Neural progenitor cell (in vitro differentiated cells): Measurements from ENCODE around the gene CROCC2. TPM values are rescaled to one million over a fixed set of nuclear protein-coding genes. Genes with fewer than 3 reads are reported as not detected.

Source experiments
- DNase-seq: peaks from one replicate; pipeline ENCODE4 v3.0.0-alpha.2; 2016; ENCODE audit warnings: low spot score
- H2AFZ ChIP-seq: fragments of 200-600 bp; sonication (generic); replicated peaks from 2 replicates; pipeline ENCODE4 v1.6.1; 2016; ENCODE audit warnings: antibody characterized with exemption
- H3F3A ChIP-seq: fragments of 200-600 bp; sonication (generic); 2 replicates; pipeline ENCODE4 v1.6.1; 2016; ENCODE audit warnings: antibody characterized with exemption, low read depth
- H3K27ac ChIP-seq: fragments of 200-600 bp; sonication (generic); 2 replicates; pipeline ENCODE4 v1.5.1; 2016; ENCODE audit warnings: mild to moderate bottlenecking
- H3K27me3 ChIP-seq: fragments of 200-600 bp; sonication (generic); 2 replicates; pipeline ENCODE4 v1.6.1; 2016; ENCODE audit warnings: mild to moderate bottlenecking, moderate library complexity
- H3K36me3 ChIP-seq: fragments of 200-600 bp; sonication (generic); 2 replicates; pipeline ENCODE4 v1.5.1; 2016
- H3K4me1 ChIP-seq: fragments of 200-600 bp; sonication (generic); 2 replicates; pipeline ENCODE4 v1.6.1; 2016; ENCODE audit warnings: mixed run types
- H3K4me2 ChIP-seq: fragments of 200-600 bp; sonication (generic); 2 replicates; pipeline ENCODE4 v1.6.1; 2016
- H3K4me3 ChIP-seq: fragments of 200-600 bp; sonication (generic); 2 replicates; pipeline ENCODE4 v1.5.1; 2016
- H3K79me2 ChIP-seq: fragments of 200-600 bp; sonication (generic); 2 replicates; pipeline ENCODE4 v1.6.1; 2016; ENCODE audit warnings: low read depth
- H3K9ac ChIP-seq: fragments of 200-600 bp; sonication (generic); 2 replicates; pipeline ENCODE4 v1.6.1; 2016
- H3K9me3 ChIP-seq: fragments of 200-600 bp; sonication (generic); 2 replicates; pipeline ENCODE4 v1.5.1; 2016; ENCODE audit warnings: low read depth
- H4K20me1 ChIP-seq: fragments of 200-600 bp; sonication (generic); 2 replicates; pipeline ENCODE4 v1.6.1; 2016; ENCODE audit warnings: low read depth
- H3K27ac Mint-ChIP-seq: 3 replicates; pipeline ENCODE4 v1.8.0; 2021; ENCODE audit warnings: mixed read lengths
- H3K27me3 Mint-ChIP-seq: 2 replicates; pipeline ENCODE4 v1.8.0; 2022; ENCODE audit warnings: low read depth, mild to moderate bottlenecking, inconsistent platforms, moderate library complexity, mixed read lengths; ENCODE audit not compliant: insufficient read depth
- H3K36me3 Mint-ChIP-seq: 3 replicates; pipeline ENCODE4 v1.8.0; 2021; ENCODE audit warnings: mixed read lengths
- H3K4me1 Mint-ChIP-seq: 3 replicates; pipeline ENCODE4 v1.8.0; 2021; ENCODE audit warnings: mixed read lengths
- H3K4me3 Mint-ChIP-seq: 3 replicates; pipeline ENCODE4 v1.8.0; 2021; ENCODE audit warnings: mild to moderate bottlenecking, moderate library complexity, mixed read lengths
- H3K9me3 Mint-ChIP-seq: 3 replicates; pipeline ENCODE4 v1.8.0; 2020; ENCODE audit warnings: mixed read lengths
- CTCF ChIP-seq: fragments of 200-600 bp; sonication (generic); IDR thresholded peaks from 2 replicates; pipeline ENCODE4 v1.5.1; 2017; ENCODE audit warnings: antibody characterized with exemption, mild to moderate bottlenecking
- EZH2 ChIP-seq: fragments of 200-600 bp; sonication (generic); IDR thresholded peaks from 2 replicates; pipeline ENCODE4 v1.6.1; 2017; ENCODE audit warnings: antibody characterized with exemption, mild to moderate bottlenecking, moderate library complexity
- EZH2phosphoT487 ChIP-seq: fragments of 200-600 bp; sonication (generic); IDR thresholded peaks from 2 replicates; pipeline ENCODE4 v1.6.1; 2017; ENCODE audit warnings: antibody characterized with exemption
- total RNA-seq: library from RNA; depleted of rRNA; stranded (reverse); fragments of >200 nt; gene quantifications from 2 replicates; pipeline ENCODE4 v1.2.3, GENCODE V29; 2015; ENCODE audit warnings: low replicate concordance

CROCC2 gene
- total RNA-seq, 1 donor from 2014 or later: not detected

- Mint-ChIP-seq H3K4me1 (no peaks in the 10 kb centered on the region), H3K27ac (no peak overlapping the region), H3K4me3 (no peak overlapping the region), H3K36me3 (no peaks in the 10 kb centered on the region), H3K9me3 (peaks cover 12% of the 10 kb centered on the region), H3K27me3 (peaks cover 14% of the 10 kb centered on the region)
- DNase-seq: no peak
- no peaks in the 10 kb centered on the region for H4K20me1 ChIP-seq
- no peak overlapping the region for H2AFZ ChIP-seq
- no peak for TF ChIP-seq CTCF
- no peak for TF ChIP-seq EZH2phosphoT487
- TF ChIP-seq EZH2: no peak
- no peaks in the 10 kb centered on the region for H3K4me1 ChIP-seq
- H3K27ac ChIP-seq: no peak overlapping the region
- no peak overlapping the region for H3K4me3 ChIP-seq
- peaks cover 21% of the 10 kb centered on the region for H3K27me3 ChIP-seq
- peaks cover 6% of the 10 kb centered on the region for H3K9me3 ChIP-seq
- no peak overlapping the region for H3K4me2 ChIP-seq
- no peak overlapping the region for H3K9ac ChIP-seq
- no peaks in the 10 kb centered on the region for H3K36me3 ChIP-seq
- no peaks in the 10 kb centered on the region for H3F3A ChIP-seq
- H3K79me2 ChIP-seq: no peaks in the 10 kb centered on the region
These were observed 124.7 kb downstream of the CROCC2 start for GRCh38 chr2:241030883-241031282.

GRCh38 chr2:241031436-241032165 lies 125.5 kb downstream of the CROCC2 start:
- no peaks in the 10 kb centered on the region for H3K4me1 Mint-ChIP-seq
- H3K9me3 Mint-ChIP-seq: peaks cover 7% of the 10 kb centered on the region
- Histone ChIP-seq H3K36me3 (no peaks in the 10 kb centered on the region), H3K9ac (no peak overlapping the region), H3F3A (no peaks in the 10 kb centered on the region), H3K79me2 (no peaks in the 10 kb centered on the region), H3K27ac (no peak overlapping the region), H4K20me1 (no peaks in the 10 kb centered on the region), H2AFZ (no peak overlapping the region), H3K4me1 (peaks cover 5% of the 10 kb centered on the region), H3K27me3 (peaks cover 28% of the 10 kb centered on the region), H3K4me2 (no peak overlapping the region), H3K4me3 (no peak overlapping the region), H3K9me3 (peaks cover 3% of the 10 kb centered on the region)
- TF ChIP-seq EZH2phosphoT487 (no peak), CTCF (no peak), EZH2 (no peak)
- H3K27ac Mint-ChIP-seq: no peak overlapping the region
- no peak overlapping the region for H3K4me3 Mint-ChIP-seq
- no peak for DNase-seq
- H3K36me3 Mint-ChIP-seq: no peaks in the 10 kb centered on the region
- H3K27me3 Mint-ChIP-seq: peaks cover 16% of the 10 kb centered on the region

- Histone ChIP-seq H3K79me2 (no peaks in the 10 kb centered on the region), H3K9me3 (no peaks in the 10 kb centered on the region), H3K4me1 (peaks cover 11% of the 10 kb centered on the region), H3K4me2 (no peak overlapping the region), H3K4me3 (no peak overlapping the region), H4K20me1 (no peaks in the 10 kb centered on the region), H3K27ac (no peak overlapping the region), H2AFZ (no peak overlapping the region), H3K9ac (no peak overlapping the region), H3K36me3 (no peaks in the 10 kb centered on the region), H3F3A (no peaks in the 10 kb centered on the region), H3K27me3 (peaks cover 45% of the 10 kb centered on the region)
- Mint-ChIP-seq H3K4me3 (no peak overlapping the region), H3K4me1 (peaks cover 4% of the 10 kb centered on the region), H3K36me3 (no peaks in the 10 kb centered on the region), H3K27me3 (peaks cover 19% of the 10 kb centered on the region), H3K9me3 (no peaks in the 10 kb centered on the region), H3K27ac (no peak overlapping the region)
- TF ChIP-seq CTCF (no peak), EZH2phosphoT487 (no peak), EZH2 (no peak)
- no peak for DNase-seq
These were observed 127.3 kb downstream of the CROCC2 start for GRCh38 chr2:241033336-241033987.
